EH (cell line): ENCODE measurements around the gene SLC19A1.

Source experiments
- DNase-seq: peaks from one replicate; pipeline ENCODE4 v3.0.0-alpha.2; 2015; ENCODE audit warnings: low read depth

SLC19A1 gene

GRCh38 chr21:45491623-45492022 lies 50.6 kb downstream of the SLC19A1 start:
- no peak for DNase-seq

GRCh38 chr21:45491056-45491455 lies 51.2 kb downstream of the SLC19A1 start:
- no peak for DNase-seq

GRCh38 chr21:45490049-45490731 lies 52.0 kb downstream of the SLC19A1 start:
- no peak for DNase-seq

- no peak for DNase-seq
Measured at GRCh38 chr21:45489722-45489982, 52.6 kb downstream of the SLC19A1 start.

- DNase-seq, result no peak
Measured at GRCh38 chr21:45488931-45489721, 53.1 kb downstream of the SLC19A1 start.

GRCh38 chr21:45487891-45488600 lies 54.2 kb downstream of the SLC19A1 start:
- DNase-seq, result no peak

GRCh38 chr21:45487161-45487806 lies 55.0 kb downstream of the SLC19A1 start:
- no peak for DNase-seq

- no peak for DNase-seq
Measured at GRCh38 chr21:45486443-45487160, 55.6 kb downstream of the SLC19A1 start.

- no peak for DNase-seq
Measured at GRCh38 chr21:45485686-45486442, 56.4 kb downstream of the SLC19A1 start.

GRCh38 chr21:45484318-45484717 lies 57.9 kb downstream of the SLC19A1 start:
- no peak for DNase-seq

GRCh38 chr21:45482899-45483821 lies 59.1 kb downstream of the SLC19A1 start:
- no peak for DNase-seq

GRCh38 chr21:45481977-45482898 lies 60.0 kb downstream of the SLC19A1 start:
- no peak for DNase-seq

GRCh38 chr21:45481566-45481965 lies 60.7 kb downstream of the SLC19A1 start:
- DNase-seq, result no peak

- DNase-seq, result no peak
Measured at GRCh38 chr21:45480701-45481500, 61.3 kb downstream of the SLC19A1 start.

- DNase-seq, result no peak
Measured at GRCh38 chr21:45479691-45480675, 62.3 kb downstream of the SLC19A1 start.

- no peak for DNase-seq
Measured at GRCh38 chr21:45478816-45479669, 63.2 kb downstream of the SLC19A1 start.
